Adrenal gland (tissue), 5 donors: Measurements from ENCODE around the gene KRTAP10-10.

Source experiments
- POLR2A ChIP-seq, 2 donors: fragments of 450-650 bp; IDR thresholded peaks; one replicate each; pipeline ENCODE4 v1.6.1; 2017; ENCODE audit warnings: antibody characterized with exemption in 2 of 2, mild to moderate bottlenecking in 2 of 2, moderate library complexity in 1 of 2
- TF ChIP-seq, protein P1 (sequence below), 6 experiments: fragments of 450-650 bp in 4 of 6; fragments of 200-600 bp in 2 of 6; sonication (generic) in 1 of 6; IDR thresholded peaks; 1 replicate in 5 of 6; 2 replicates in 1 of 6; pipeline versions ENCODE4 v1.5.1 to v1.8.0; 2016 to 2021; ENCODE audit warnings: antibody characterized with exemption in 6 of 6, mild to moderate bottlenecking in 2 of 6, moderate library complexity in 1 of 6
- donor health status: DM: no; HTN: no; CAD: no.

DNA sequence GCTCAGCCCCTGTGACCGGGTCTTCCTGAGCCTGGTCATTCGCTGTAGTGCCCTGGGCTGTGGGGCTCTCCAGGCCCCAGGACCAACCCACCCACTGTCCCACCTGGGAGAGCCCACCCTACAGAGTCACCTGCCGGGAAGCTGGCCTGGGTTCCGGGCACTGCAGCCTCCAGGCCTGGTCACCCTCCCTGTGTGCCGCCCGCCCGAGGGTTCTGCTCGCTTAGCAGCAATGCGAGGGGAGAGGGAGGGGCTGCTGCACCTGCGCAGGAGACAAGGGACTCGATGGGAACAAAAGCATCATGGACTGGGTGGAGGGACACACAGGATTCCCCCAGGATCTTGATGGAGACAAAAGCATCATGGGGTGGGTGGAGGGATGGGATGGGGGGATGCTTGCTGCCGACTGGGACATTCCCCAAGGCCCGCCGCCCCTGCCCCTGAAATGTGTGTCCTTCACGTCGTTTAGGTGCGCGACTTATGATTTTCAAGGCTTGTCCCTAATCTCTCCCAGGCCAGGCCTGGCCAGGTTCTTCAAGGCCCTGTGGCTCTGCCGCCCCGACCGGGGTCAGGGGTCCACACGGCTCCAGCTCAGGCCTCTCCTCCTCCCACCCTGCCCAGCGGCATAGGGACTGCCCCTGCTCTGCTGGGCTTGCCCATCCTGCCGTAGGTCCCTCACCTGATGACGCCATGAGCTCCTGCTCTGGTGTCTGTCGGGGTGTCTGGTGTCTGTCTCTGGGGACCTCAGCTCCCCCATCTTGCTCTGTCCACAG is 23.6 kb upstream of the KRTAP10-10 start:
- TF ChIP-seq, protein P1, sequence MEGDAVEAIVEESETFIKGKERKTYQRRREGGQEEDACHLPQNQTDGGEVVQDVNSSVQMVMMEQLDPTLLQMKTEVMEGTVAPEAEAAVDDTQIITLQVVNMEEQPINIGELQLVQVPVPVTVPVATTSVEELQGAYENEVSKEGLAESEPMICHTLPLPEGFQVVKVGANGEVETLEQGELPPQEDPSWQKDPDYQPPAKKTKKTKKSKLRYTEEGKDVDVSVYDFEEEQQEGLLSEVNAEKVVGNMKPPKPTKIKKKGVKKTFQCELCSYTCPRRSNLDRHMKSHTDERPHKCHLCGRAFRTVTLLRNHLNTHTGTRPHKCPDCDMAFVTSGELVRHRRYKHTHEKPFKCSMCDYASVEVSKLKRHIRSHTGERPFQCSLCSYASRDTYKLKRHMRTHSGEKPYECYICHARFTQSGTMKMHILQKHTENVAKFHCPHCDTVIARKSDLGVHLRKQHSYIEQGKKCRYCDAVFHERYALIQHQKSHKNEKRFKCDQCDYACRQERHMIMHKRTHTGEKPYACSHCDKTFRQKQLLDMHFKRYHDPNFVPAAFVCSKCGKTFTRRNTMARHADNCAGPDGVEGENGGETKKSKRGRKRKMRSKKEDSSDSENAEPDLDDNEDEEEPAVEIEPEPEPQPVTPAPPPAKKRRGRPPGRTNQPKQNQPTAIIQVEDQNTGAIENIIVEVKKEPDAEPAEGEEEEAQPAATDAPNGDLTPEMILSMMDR (IDR thresholded peaks at IDR 0.05) = no peak
- TF ChIP-seq POLR2A (IDR thresholded peaks at IDR 0.05) = no peak
